ENCODE data around the gene GET4.

DNA sequence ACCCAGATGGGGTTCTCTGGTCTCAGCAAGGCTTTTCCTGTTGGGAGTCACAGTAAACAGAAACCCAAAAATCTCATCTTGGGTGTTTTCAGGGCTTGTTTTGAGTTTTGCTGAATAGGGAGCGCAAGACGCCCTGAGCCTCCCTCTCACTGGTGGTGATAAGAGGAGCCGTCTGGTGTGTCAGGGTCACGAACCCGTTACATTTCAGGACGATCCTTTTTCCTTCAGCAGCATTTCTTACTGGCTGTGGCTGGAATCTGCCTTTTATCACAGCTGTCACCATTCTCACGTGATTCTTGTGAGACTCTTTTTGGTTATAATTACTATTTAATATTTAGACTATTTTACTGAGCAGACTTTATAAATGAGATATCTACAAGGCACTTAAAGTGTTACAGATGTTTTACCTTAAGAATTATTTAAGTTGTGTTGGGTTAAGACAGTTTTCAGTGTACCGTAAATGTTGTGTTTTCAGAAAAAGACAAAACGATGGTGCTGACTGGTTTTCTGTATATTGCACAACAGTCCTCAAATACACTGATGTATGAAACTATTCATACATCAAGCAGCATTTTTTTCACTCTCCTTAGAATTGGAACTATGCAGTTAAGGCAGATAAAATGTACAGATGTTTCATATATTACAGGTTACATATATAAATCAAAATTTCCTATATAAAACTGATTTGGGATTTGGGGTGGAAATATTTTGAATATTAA lies 2.2 kb upstream of the GET4 start:
- TF ChIP-seq, protein P1, sequence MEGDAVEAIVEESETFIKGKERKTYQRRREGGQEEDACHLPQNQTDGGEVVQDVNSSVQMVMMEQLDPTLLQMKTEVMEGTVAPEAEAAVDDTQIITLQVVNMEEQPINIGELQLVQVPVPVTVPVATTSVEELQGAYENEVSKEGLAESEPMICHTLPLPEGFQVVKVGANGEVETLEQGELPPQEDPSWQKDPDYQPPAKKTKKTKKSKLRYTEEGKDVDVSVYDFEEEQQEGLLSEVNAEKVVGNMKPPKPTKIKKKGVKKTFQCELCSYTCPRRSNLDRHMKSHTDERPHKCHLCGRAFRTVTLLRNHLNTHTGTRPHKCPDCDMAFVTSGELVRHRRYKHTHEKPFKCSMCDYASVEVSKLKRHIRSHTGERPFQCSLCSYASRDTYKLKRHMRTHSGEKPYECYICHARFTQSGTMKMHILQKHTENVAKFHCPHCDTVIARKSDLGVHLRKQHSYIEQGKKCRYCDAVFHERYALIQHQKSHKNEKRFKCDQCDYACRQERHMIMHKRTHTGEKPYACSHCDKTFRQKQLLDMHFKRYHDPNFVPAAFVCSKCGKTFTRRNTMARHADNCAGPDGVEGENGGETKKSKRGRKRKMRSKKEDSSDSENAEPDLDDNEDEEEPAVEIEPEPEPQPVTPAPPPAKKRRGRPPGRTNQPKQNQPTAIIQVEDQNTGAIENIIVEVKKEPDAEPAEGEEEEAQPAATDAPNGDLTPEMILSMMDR (IDR thresholded peaks at IDR 0.05): no peak
- TF ChIP-seq POLR2A (IDR thresholded peaks at IDR 0.05): no peak
